ENCODE data around the gene BMERB1. TPM values are rescaled to one million over a fixed set of nuclear protein-coding genes. Genes with fewer than 3 reads are reported as not detected.
"Not testable (repeated sequence)": the region's sequence is repeated elsewhere in the genome, so short reads cannot be mapped to it uniquely, and the experiment has no call there.

Gene BMERB1
- total RNA-seq, 2 experiments from 2014 or later: 0.85 to 0.98 TPM

DNA sequence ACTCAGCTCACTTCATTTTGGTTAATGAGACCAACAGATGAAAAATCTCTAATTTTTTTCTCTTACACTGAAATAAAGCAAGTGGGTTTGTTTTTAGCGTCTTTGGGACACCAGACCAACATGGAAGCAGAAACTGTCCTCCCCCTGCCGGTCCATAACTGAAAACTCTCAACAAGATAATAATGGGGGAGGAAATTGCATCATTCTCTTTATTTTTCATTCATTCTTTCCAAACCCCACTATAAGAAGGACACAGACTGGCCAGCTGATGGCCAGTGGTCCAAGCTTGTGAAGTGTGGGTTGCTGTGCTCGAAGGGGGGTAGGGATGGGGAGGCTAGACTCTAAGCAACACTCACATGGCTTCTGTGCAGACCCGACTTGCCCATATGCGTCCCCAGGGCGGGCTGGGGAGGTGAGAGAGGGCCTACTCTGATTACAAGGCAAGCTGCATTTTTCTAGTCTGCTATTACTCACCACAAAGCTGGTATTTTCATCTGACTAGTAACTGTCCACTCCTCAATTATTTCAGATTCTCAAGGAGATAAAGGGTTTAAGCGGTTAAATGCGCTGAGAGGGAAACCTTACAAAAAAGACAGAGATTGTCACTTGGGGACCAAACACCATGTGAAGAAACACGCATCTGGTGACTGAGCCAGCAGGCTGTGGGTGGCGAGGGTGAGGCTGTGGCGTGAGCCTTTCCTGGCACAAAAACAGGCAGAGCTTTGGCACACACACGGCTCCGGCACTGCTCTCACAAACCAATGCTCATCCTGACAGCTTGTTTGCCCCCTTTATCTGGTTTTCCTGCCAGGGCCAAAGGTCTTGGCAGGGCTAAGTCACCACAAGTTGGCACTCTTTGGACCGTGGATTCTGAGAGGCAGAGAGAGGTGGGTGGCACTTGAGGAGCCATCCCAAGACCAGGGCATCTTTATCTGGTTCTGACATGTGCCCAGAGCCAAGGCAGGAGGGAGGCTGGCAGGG, 170.4 kb downstream of the BMERB1 start:
- no peaks in the 10 kb centered on the region for H3K27me3 Mint-ChIP-seq
- ChIA-PET POLR2A (interaction anchor here (1.0 kb wide), 1 partner anchor 34 kb away, joined by 3 read pairs; no protein-coding TSS in a partner anchor), CTCF (interaction anchor here (1.1 to 1.2 kb wide), 3 partner anchors 38 to 177 kb away, joined by 3 to 4 read pairs (median 3); partner anchors contain the start of gene MARF1)
- H3K36me3 Mint-ChIP-seq (ENCODE audit: low read depth): peaks cover 99% of the 10 kb centered on the region
- H3K4me1 Mint-ChIP-seq (ENCODE audit: low read depth): peaks cover 8% of the 10 kb centered on the region
- H3K4me1 ChIP-seq (ENCODE audit: insufficient read depth, low read length): no peaks in the 10 kb centered on the region
- H3K36me3 ChIP-seq (ENCODE audit: insufficient read depth, low read length): peaks cover 97% of the 10 kb centered on the region
- H3K27me3 ChIP-seq (ENCODE audit: control insufficient read depth in 1 of 2, insufficient read depth in 2 of 2, low read length in 2 of 2): no peaks in the 10 kb centered on the region
- H3K27ac Mint-ChIP-seq: no peak overlapping the region
- H3K4me3 Mint-ChIP-seq: no peak overlapping the region
- H3K4me3 ChIP-seq (ENCODE audit: low read length): no peak overlapping the region
- no peak overlapping the region for H3K27ac ChIP-seq (ENCODE audit: low read depth in 1 of 2, low read length in 2 of 2)
- DNase-seq: no peak
- H3K9me3 Mint-ChIP-seq: no peaks in the 10 kb centered on the region
- intact Hi-C loops (cut with DNase I, micrococcal nuclease): no loop called here
- no peaks in the 10 kb centered on the region for H3K9me3 ChIP-seq (ENCODE audit: control insufficient read depth in 1 of 2, insufficient read depth in 1 of 2, low read length in 2 of 2)
- no peak for TF ChIP-seq CTCF (IDR thresholded peaks at IDR 0.05)
- no peak for ATAC-seq (ENCODE audit: poor library complexity)

DNA sequence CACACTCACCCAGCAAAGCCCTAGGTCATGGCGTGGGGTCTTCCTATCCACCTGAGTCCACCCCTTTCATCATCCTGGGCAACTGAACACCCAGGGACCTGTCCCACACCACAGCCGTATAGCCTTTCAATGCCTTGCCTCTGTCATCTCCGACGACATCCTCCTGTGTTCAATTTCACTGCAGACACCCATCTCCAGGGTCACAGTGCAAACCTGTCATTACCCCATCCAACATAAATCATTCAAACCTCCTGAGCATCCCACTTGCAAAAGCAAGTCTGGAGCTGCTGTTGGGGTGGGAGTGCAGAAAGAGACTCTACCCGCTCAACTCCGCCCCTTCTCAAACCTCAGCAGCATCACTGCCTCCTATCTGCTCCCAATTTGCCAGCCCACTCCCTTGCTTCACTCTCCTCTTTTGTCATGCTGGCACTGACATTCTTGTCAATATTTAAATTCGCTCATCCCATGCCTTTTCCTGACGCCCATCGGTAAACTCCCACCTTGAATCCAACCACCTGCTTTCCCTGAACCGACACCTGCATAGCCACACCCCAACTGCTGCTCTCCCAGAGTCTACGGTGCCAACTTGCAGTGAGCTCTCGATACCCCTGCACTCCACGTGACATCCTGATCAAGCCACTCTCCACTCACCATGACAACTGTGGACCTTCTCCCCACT, 171.6 kb downstream of the BMERB1 start:
- H3K4me1 Mint-ChIP-seq (ENCODE audit: low read depth): peaks cover 8% of the 10 kb centered on the region
- POLR2A ChIA-PET: no interaction called here
- H3K27me3 Mint-ChIP-seq: no peaks in the 10 kb centered on the region
- DNase-seq (no peak), ATAC-seq (ENCODE audit: poor library complexity) (no peak)
- H3K4me3 Mint-ChIP-seq: no peak overlapping the region
- Histone ChIP-seq H3K4me3 (ENCODE audit: low read length) (no peak overlapping the region), H3K27me3 (ENCODE audit: control insufficient read depth in 1 of 2, insufficient read depth in 2 of 2, low read length in 2 of 2) (no peaks in the 10 kb centered on the region), H3K27ac (ENCODE audit: low read depth in 1 of 2, low read length in 2 of 2) (no peak overlapping the region), H3K4me1 (ENCODE audit: insufficient read depth, low read length) (no peaks in the 10 kb centered on the region), H3K9me3 (ENCODE audit: control insufficient read depth in 1 of 2, insufficient read depth in 1 of 2, low read length in 2 of 2) (no peaks in the 10 kb centered on the region), H3K36me3 (ENCODE audit: insufficient read depth, low read length) (peaks cover 97% of the 10 kb centered on the region)
- CTCF ChIA-PET: no interaction called here
- H3K9me3 Mint-ChIP-seq: no peaks in the 10 kb centered on the region
- peaks cover 99% of the 10 kb centered on the region for H3K36me3 Mint-ChIP-seq (ENCODE audit: low read depth)
- peak overlapping the region; percentile 73 for H3K27ac Mint-ChIP-seq
- intact Hi-C loops (cut with DNase I, micrococcal nuclease): no loop called here
- no peak for TF ChIP-seq CTCF (IDR thresholded peaks at IDR 0.05)

DNA sequence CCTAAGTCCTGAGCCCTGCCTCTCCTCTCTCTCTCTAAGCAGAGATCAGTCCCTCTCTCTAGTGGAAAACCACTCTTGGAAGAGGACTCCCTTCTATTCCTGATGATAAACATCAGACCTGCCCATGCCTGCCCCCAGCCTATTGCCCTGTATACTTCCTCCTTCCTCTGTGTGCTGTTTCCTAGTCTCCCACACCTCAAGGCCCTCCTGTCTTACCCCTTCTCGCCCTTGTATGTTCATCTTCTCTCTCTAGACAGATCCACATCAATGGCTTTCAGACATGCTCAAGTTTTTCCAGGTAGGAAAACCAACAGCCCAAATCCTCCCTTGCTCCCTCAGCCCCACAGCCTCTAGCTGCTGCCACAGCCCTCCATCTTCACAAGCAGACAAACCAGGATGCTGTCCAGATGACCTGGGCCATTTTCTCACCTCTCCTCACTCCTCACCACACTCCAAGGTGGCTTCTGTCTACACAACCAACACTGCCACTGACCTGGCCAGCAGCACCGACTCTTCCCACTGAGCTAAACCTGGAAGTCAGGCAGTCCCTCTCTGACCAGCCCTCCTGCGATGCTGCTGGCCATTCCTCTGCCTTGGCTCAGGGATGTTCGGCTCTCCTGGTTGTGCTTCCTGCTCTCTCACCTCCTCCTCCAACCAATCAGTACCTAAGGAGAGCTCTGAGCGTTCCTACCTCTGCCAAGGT, 172.3 kb downstream of the BMERB1 start:
- intact Hi-C loops (cut with DNase I, micrococcal nuclease): no loop called here
- peak overlapping the region; percentile 73 for H3K27ac Mint-ChIP-seq
- H3K27me3 ChIP-seq (ENCODE audit: control insufficient read depth in 1 of 2, insufficient read depth in 2 of 2, low read length in 2 of 2): no peaks in the 10 kb centered on the region
- no peak for TF ChIP-seq CTCF (IDR thresholded peaks at IDR 0.05)
- no peak overlapping the region for H3K4me3 ChIP-seq (ENCODE audit: low read length)
- no peaks in the 10 kb centered on the region for H3K4me1 ChIP-seq (ENCODE audit: insufficient read depth, low read length)
- ChIA-PET CTCF (interaction anchor here (1.3 kb wide), 1 partner anchor 36 kb away, joined by 3 read pairs; the partner anchor contains the start of gene MARF1), POLR2A (no interaction called here)
- peaks cover 99% of the 10 kb centered on the region for H3K36me3 Mint-ChIP-seq (ENCODE audit: low read depth)
- peaks cover 8% of the 10 kb centered on the region for H3K4me1 Mint-ChIP-seq (ENCODE audit: low read depth)
- no peaks in the 10 kb centered on the region for H3K27me3 Mint-ChIP-seq
- DNase-seq (no peak), ATAC-seq (ENCODE audit: poor library complexity) (no peak)
- no peak overlapping the region for H3K4me3 Mint-ChIP-seq
- no peak overlapping the region for H3K27ac ChIP-seq (ENCODE audit: low read depth in 1 of 2, low read length in 2 of 2)
- H3K9me3 Mint-ChIP-seq: no peaks in the 10 kb centered on the region
- H3K9me3 ChIP-seq (ENCODE audit: control insufficient read depth in 1 of 2, insufficient read depth in 1 of 2, low read length in 2 of 2): no peaks in the 10 kb centered on the region
- H3K36me3 ChIP-seq (ENCODE audit: insufficient read depth, low read length): peaks cover 97% of the 10 kb centered on the region

- H3K9me3 Mint-ChIP-seq; H3K27me3 Mint-ChIP-seq; H3K4me3 ChIP-seq (ENCODE audit: low read length); H3K27ac ChIP-seq (ENCODE audit: low read depth in 1 of 2, low read length in 2 of 2); H3K9me3 ChIP-seq (ENCODE audit: control insufficient read depth in 1 of 2, insufficient read depth in 1 of 2, low read length in 2 of 2); intact Hi-C loops (cut with DNase I, micrococcal nuclease); ATAC-seq (ENCODE audit: poor library complexity); H3K4me3 Mint-ChIP-seq; DNase-seq; H3K4me1 ChIP-seq (ENCODE audit: insufficient read depth, low read length); H3K4me1 Mint-ChIP-seq (ENCODE audit: low read depth); POLR2A ChIA-PET; H3K27me3 ChIP-seq (ENCODE audit: control insufficient read depth in 1 of 2, insufficient read depth in 2 of 2, low read length in 2 of 2): not testable (repeated sequence)
- H3K36me3 ChIP-seq (ENCODE audit: insufficient read depth, low read length): peaks cover 97% of the 10 kb centered on the region
- Mint-ChIP-seq H3K27ac (peak overlapping the region; percentile 73), H3K36me3 (ENCODE audit: low read depth) (peaks cover 99% of the 10 kb centered on the region)
- CTCF ChIA-PET: interaction anchor here (1.3 kb wide), 1 partner anchor 35 kb away, joined by 3 read pairs; the partner anchor contains the start of gene MARF1
These were observed 172.9 kb downstream of the BMERB1 start for GRCh38 chr16:15607221-15607699.
